GM19240 (cell line): ENCODE data around the gene FUBP3.
"Not testable (repeated sequence)": the region's sequence is repeated elsewhere in the genome, so short reads cannot be mapped to it uniquely, and the experiment has no call there.

Source experiments
- DNase-seq: peaks from one replicate; pipeline ENCODE4 v3.0.0; 2011; ENCODE audit warnings: low spot score; ENCODE audit not compliant: insufficient read length

FUBP3 gene

DNA sequence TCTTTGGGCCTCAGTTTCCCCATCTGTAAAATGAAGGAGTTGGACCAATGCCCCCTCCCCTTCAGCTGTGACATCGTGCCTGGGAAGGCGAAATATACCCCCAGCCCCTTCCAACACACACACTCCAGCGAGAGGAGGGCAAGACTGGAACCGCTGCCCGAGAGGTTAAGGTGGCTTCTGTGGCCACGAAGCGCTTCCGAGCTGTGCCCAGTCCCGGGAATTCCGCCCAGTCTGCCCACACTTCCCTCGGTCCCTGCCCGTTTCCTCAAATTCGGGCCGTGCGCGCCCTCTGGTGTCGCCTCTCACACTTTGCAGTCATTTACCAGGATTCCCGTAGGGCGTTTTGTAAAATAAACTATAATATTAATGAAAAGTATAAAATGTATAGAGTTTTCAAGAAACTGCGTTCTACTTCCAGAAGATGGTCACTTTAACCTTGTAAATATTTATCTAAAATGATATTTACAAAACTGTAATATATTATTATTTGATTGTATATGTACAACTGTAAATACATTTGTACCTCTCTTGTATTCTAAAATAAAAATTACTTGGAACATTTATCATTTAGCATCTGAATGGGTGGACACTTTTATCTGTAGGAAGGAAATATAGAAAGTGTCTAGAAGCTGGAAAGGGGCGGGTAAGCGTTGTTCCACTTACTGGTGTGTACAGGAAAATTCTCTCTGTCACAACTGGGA is 103.2 kb downstream of the FUBP3 start:
- DNase-seq = peak; percentile 69

GRCh38 chr9:130685104-130685503 is 105.7 kb downstream of the FUBP3 start:
- no peak for DNase-seq

DNA sequence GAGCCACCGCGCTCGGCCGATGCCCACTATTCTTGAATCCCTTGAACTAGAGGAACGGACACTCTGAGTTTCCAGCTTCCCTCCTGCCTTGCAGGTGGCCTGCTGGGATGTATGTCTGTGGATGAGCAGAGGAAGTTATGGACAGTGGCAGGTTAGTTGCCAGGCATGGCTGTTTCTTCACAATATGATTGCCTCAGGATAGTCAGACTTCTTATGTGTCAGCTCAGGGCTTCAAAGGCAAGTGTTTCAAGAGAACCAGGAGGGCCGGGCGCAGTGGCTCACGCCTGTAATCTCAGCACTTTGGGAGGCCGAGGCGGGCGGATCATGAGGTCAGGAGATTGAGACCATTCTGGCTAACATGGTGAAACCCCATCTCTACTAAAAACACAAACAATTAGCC is 106.6 kb downstream of the FUBP3 start:
- DNase-seq = not testable (repeated sequence)

DNA sequence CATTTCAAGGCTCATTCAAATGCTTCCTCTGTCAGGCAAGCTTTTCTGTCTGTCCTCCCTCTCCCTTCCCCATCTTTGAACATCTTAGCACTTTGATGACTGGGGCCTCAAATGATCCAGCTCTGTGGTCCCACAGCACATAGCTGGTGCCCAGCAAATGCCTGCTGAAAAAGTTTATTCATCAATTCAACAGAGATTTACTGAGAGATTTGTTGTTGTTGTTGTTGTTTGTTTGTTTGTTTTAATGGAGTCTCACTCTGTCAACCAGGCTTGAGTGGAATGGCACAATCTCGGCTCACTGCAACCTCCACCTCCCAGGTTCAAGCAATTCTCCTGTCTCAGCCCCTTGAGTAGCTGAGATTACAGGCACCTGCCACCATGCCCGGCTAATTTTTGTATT is 108.2 kb downstream of the FUBP3 start:
- no peak for DNase-seq
